K562 (cell line): ENCODE data around the gene GIMAP8. TPM values are rescaled to one million over a fixed set of nuclear protein-coding genes. Genes with fewer than 3 reads are reported as not detected.

Experiments used
- ATAC-seq: fragments of 200-7000 bp; cut with Tn5 transposase; 3 replicates; pipeline ENCODE4 v1.9.1; 2020; ENCODE audit warnings: moderate library complexity
- BruUV-seq: library from RNA; stranded (reverse); fragments of 400-500 nt; replicated peaks from 2 replicates; lab custom pipeline; 2021; lab: Mats Ljungman, UMichigan
- CTCF ChIA-PET: fragments of 300-600 bp; formaldehyde crosslinking; extraction: SDS; loops from one replicate; lab custom pipeline; 2021; ENCODE audit warnings: low intra/inter-chr PET ratio; lab: Yijun Ruan, JAX
- POLR2A ChIA-PET: fragments of 300-600, 350-650 bp; sonication (Branson Sonifier 250); formaldehyde crosslinking; extraction: SDS; loops from one replicate; lab custom pipeline; 2021; ENCODE audit warnings: antibody characterized with exemption, inconsistent platforms; lab: Yijun Ruan, JAX
- DNase-seq, 4 experiments: peaks; one replicate each; pipeline versions ENCODE4 v3.0.0 to v3.0.0-alpha.2; 2011 to 2018; ENCODE audit warnings: low spot score in 3 of 4, mixed read lengths in 3 of 4; ENCODE audit errors: extremely low read depth in 1 of 4
- FAIRE-seq: peaks from 2 replicates; lab custom pipeline; 2011; peaks lifted over from hg19 to GRCh38; lab: Jason Lieb, UNC
- H2AFZ ChIP-seq: 2 replicates; pipeline ENCODE4 v1.6.0; 2011; ENCODE audit warnings: low read depth, low read length, control low read depth, inconsistent platforms
- H3K27ac ChIP-seq: fragments of 200-600 bp; 3 replicates; pipeline ENCODE4 v1.8.0; 2011; ENCODE audit warnings: low read depth, mild to moderate bottlenecking, control low read depth, inconsistent platforms, low read length, moderate library complexity, mixed read lengths; ENCODE audit errors: extremely low read depth
- H3K27me3 ChIP-seq, 2 experiments: fragments of 300-600 bp in 1 of 2; 2 replicates in 1 of 2; 3 replicates in 1 of 2; pipeline versions ENCODE4 v1.6.0 to v1.8.0; 2011; ENCODE audit warnings: inconsistent platforms in 2 of 2, low read length in 2 of 2, mild to moderate bottlenecking in 1 of 2, mixed read lengths in 1 of 2, moderate library complexity in 1 of 2; ENCODE audit not compliant: control insufficient read depth in 2 of 2, insufficient read depth in 2 of 2
- H3K36me3 ChIP-seq: fragments of 300-600 bp; 3 replicates; pipeline ENCODE4 v1.8.0; 2011; ENCODE audit warnings: mild to moderate bottlenecking, low read length, inconsistent platforms; ENCODE audit not compliant: control insufficient read depth, insufficient read depth
- H3K4me1 ChIP-seq, 2 experiments: fragments of 200-600 bp in 1 of 2; replicated peaks in 1 of 2; 2 replicates in 1 of 2; 3 replicates in 1 of 2; pipeline versions ENCODE4 v1.5.1 to v1.8.0; 2011; ENCODE audit warnings: inconsistent platforms in 2 of 2, low read length in 2 of 2, mild to moderate bottlenecking in 1 of 2, mixed read lengths in 1 of 2, moderate library complexity in 1 of 2; ENCODE audit not compliant: control insufficient read depth in 2 of 2, insufficient read depth in 2 of 2
- H3K4me2 ChIP-seq: 2 replicates; pipeline ENCODE4 v1.6.1; 2011; ENCODE audit warnings: low read length, control low read depth, inconsistent platforms, mixed read lengths; ENCODE audit not compliant: insufficient read depth
- H3K4me3 ChIP-seq: fragments of 200-600 bp; sonication (generic), shearing (Covaris generic); 2 replicates; pipeline ENCODE4 v1.5.1; 2016; ENCODE audit warnings: control low read depth, inconsistent platforms
- H3K79me2 ChIP-seq: fragments of 200-600 bp; 3 replicates; pipeline ENCODE4 v1.8.0; 2011; ENCODE audit warnings: low read length, inconsistent platforms; ENCODE audit not compliant: control insufficient read depth, insufficient read depth
- H3K9ac ChIP-seq, 2 experiments: 2 replicates each; pipeline versions ENCODE4 v1.6.0 to v1.6.1; 2011; ENCODE audit warnings: low read depth in 2 of 2, low read length in 2 of 2, control low read depth in 1 of 2, inconsistent platforms in 1 of 2, mild to moderate bottlenecking in 1 of 2, mixed read lengths in 1 of 2; ENCODE audit not compliant: insufficient read depth in 1 of 2
- H3K9me1 ChIP-seq: one replicate; pipeline ENCODE4 v1.6.0; 2011; ENCODE audit warnings: inconsistent platforms, mild to moderate bottlenecking, low read length, moderate library complexity; ENCODE audit not compliant: control insufficient read depth, insufficient read depth
- H3K9me3 ChIP-seq: replicated peaks from 2 replicates; pipeline ENCODE4 v1.5.1; 2011; ENCODE audit warnings: low read depth, low read length, inconsistent platforms; ENCODE audit not compliant: control insufficient read depth, insufficient read depth
- H4K20me1 ChIP-seq: replicated peaks from 2 replicates; pipeline ENCODE4 v1.6.1; 2011; ENCODE audit warnings: low read length, inconsistent platforms, mixed read lengths; ENCODE audit not compliant: control insufficient read depth, insufficient read depth
- ARNT ChIP-seq, 2 experiments: fragments of 450-650 bp; IDR thresholded peaks; 2 replicates each; pipeline ENCODE4 v1.6.1; 2016; ENCODE audit warnings: mild to moderate bottlenecking in 1 of 2
- CBX5 ChIP-seq: IDR thresholded peaks from 2 replicates; pipeline ENCODE4 v1.6.1; 2014; ENCODE audit warnings: low read depth, borderline replicate concordance
- FOXA1 ChIP-seq: fragments of 450-650 bp; IDR thresholded peaks from 2 replicates; pipeline ENCODE4 v1.6.1; 2016; ENCODE audit warnings: mild to moderate bottlenecking, borderline replicate concordance
- MAFG ChIP-seq: fragments of 450-650 bp; conservative IDR thresholded peaks from 2 replicates; pipeline ENCODE4 v1.6.1; 2016; ENCODE audit warnings: missing genetic modification characterization, missing compliant biosample characterization
- NFE2 ChIP-seq: IDR thresholded peaks from 2 replicates; pipeline ENCODE4 v1.6.1; 2014; ENCODE audit warnings: antibody characterized with exemption, low read depth
- NFE2L1 ChIP-seq: fragments of 450-650 bp; IDR thresholded peaks from 2 replicates; pipeline ENCODE4 v1.6.1; 2016; ENCODE audit warnings: missing genetic modification characterization, low read depth, mild to moderate bottlenecking, missing compliant biosample characterization, moderate library complexity, borderline replicate concordance
- NONO ChIP-seq, 2 experiments: fragments of 200-400 bp in 1 of 2; fragments of 450-650 bp in 1 of 2; formaldehyde crosslinking in 1 of 2; IDR thresholded peaks; 2 replicates each; pipeline ENCODE4 v1.6.1; 2017; ENCODE audit warnings: low read depth in 2 of 2, mild to moderate bottlenecking in 2 of 2, moderate library complexity in 2 of 2, low read length in 1 of 2
- NR3C1 ChIP-seq: sonication (generic); formaldehyde crosslinking; IDR thresholded peaks from 2 replicates; pipeline ENCODE4 v1.8.1; 2022; ENCODE audit warnings: missing genetic modification reagents
- RFX1 ChIP-seq: fragments of 450-650 bp; IDR thresholded peaks from 2 replicates; pipeline ENCODE4 v1.6.1; 2016; ENCODE audit warnings: mild to moderate bottlenecking, moderate library complexity
- STAG1 ChIP-seq: sonication (generic); formaldehyde crosslinking; IDR thresholded peaks from 2 replicates; pipeline ENCODE4 v1.5.0; 2020; ENCODE audit warnings: missing genetic modification reagents, borderline replicate concordance
- TRIM28 ChIP-seq: fragments of 450-650 bp; IDR thresholded peaks from 2 replicates; pipeline ENCODE4 v1.6.1; 2017
- WGBS: fragments of 100-300 bp; shearing (Covaris generic); methylation state at CpG from one replicate; pipeline ENCODE4 v1.1.6; 2016; ENCODE audit warnings: low coverage, mixed read lengths; ENCODE audit not compliant: insufficient coverage; ENCODE audit errors: missing lambda C conversion rate; 5-methylcytosine and 5-hydroxymethylcytosine counted together
- in situ Hi-C: fragments of 300-500 bp; cut with MboI; formaldehyde crosslinking; loops from 4 replicates; pipeline ENCODE4 v1.15.0; 2018; ENCODE audit warnings: inconsistent platforms, mixed read lengths
- intact Hi-C: fragments of 100-400 bp; cut with micrococcal nuclease; formaldehyde crosslinking; loops from 2 replicates; pipeline ENCODE4 v1.14.2; 2022
- polyA plus RNA-seq, 8 experiments: library from polyadenylated mRNA; depleted of rRNA in 4 of 8; stranded (reverse) in 5 of 8; unstranded in 3 of 8; fragments of >200 nt; fragmentation: Nextera tagmentation in 2 of 8; fragmentation: Illumina TruSeq in 1 of 8; extraction: Ambion mirVana in 2 of 8; extraction: Trizol in 1 of 8; gene quantifications; 2 replicates each; pipeline versions ENCODE4 v1.2.1 to v1.2.3, GENCODE V29; 2011 to 2014; ENCODE audit warnings: inconsistent platforms in 1 of 8, missing spikeins in 1 of 8
- total RNA-seq, 7 experiments: library from RNA; depleted of rRNA in 6 of 7; stranded (reverse); fragments of >200 nt in 6 of 7; fragmentation: Illumina TruSeq in 2 of 7; extraction: Trizol in 2 of 7; gene quantifications; 2 replicates each; pipeline versions ENCODE4 v1.2.1 to v1.2.3, GENCODE V29; 2011 to 2021; ENCODE audit warnings: low replicate concordance in 1 of 7
- TF ChIP-seq, protein P1 (sequence below): fragments of 250-450 bp; sonication (Bioruptor Pico); IDR thresholded peaks from 2 replicates; pipeline ENCODE4 v1.5.0; 2021; ENCODE audit warnings: mild to moderate bottlenecking, borderline replicate concordance
- TF ChIP-seq, protein P2 (sequence below): sonication (generic); formaldehyde crosslinking; IDR thresholded peaks from 2 replicates; pipeline ENCODE4 v1.8.0; 2022; ENCODE audit warnings: missing genetic modification reagents, mild to moderate bottlenecking, moderate library complexity, borderline replicate concordance
- TF ChIP-seq, protein P3 (sequence below): fragments of 450-650 bp; formaldehyde crosslinking; IDR thresholded peaks from 2 replicates; pipeline ENCODE4 v1.4.0; 2022; ENCODE audit warnings: missing genetic modification characterization

Gene GIMAP8
- total and polyA plus RNA-seq, 9 of the 15 experiments (the other 6 are each of a cell fraction or from before 2014, with no cell fraction given) = not detected

DNA sequence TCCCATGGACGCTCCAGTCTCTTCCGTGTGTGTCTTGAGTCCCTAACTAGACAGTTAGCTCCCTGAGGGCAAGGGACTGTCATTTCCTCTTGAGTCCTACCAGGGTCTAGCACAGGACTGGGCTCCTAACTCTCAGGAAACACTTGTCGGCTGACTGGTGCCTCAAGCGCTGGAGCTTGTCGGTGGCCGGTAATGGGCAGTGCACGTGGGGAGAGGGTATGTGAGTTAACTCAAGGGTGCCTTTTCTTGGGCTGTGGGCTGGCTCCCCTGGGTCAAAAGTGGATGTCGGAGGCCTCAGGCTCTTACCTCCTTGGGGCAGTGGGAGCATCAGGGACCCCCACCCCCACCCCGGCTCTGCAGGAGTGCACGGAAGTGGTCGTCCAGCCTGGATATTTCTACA, 38.4 kb upstream of the GIMAP8 start (continued):
- TF ChIP-seq, protein P1, sequence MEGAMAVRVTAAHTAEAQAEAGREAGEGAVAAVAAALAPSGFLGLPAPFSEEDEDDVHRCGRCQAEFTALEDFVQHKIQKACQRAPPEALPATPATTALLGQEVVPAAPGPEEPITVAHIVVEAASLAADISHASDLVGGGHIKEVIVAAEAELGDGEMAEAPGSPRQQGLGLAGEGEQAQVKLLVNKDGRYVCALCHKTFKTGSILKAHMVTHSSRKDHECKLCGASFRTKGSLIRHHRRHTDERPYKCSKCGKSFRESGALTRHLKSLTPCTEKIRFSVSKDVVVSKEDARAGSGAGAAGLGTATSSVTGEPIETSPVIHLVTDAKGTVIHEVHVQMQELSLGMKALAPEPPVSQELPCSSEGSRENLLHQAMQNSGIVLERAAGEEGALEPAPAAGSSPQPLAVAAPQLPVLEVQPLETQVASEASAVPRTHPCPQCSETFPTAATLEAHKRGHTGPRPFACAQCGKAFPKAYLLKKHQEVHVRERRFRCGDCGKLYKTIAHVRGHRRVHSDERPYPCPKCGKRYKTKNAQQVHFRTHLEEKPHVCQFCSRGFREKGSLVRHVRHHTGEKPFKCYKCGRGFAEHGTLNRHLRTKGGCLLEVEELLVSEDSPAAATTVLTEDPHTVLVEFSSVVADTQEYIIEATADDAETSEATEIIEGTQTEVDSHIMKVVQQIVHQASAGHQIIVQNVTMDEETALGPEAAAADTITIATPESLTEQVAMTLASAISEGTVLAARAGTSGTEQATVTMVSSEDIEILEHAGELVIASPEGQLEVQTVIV (CRISPR knock-in tag) = no peak
- TF ChIP-seq NR3C1 (CRISPR knock-in tag) = no peak
- TF ChIP-seq ARNT (IDR thresholded peaks at IDR 0.05) = no peak
- no peak for TF ChIP-seq TRIM28
- no peak for TF ChIP-seq NFE2
- no peak for TF ChIP-seq NONO (IDR thresholded peaks at IDR 0.05; ENCODE audit: low read depth in 2 of 2, low read length in 1 of 2)

DNA sequence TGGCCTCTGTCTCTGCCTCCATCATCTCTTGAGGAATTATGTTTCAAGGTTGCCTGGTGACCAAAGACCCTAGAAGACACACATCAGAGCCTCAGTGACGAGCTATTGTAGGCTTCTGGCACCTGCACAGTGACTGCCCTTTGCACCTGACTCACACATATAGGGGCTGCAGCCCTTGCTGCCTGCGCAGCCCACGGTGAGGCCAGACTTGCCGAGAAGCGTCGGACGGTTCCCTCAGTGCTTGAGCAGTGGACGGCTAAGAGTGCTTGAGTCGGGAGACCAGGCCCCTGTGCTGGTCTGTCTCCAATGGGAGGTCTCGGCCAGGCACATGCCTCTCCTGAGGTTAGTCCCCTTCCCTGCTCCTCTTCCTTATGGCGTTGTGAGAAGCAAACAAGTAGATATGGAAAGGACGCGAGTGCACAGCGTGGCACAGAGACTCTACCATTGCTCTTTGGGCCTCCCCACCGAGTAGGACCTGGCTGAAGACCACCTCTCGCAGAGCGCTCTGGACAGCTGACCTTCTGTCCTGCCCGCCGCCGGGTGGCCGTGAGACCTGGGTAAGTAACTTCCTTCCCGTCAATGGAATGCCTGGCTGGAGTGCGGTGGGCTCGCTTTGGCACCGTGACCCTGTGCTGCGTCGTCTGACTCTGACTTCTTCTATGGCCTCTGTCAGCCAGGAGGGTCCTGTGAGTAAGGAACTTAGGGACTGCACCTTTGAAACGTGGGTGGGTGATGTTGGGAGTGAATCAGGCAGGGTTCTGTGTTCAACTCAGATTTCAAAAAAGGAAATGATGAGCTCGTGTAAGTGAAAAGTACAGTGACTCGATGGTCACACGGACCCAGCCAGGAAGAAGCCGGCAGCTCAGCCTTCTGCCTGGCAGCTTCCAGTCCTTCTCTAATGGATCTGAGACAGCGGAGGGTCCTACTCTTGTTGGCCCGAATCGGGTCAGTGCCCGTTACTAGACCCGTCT, 37.6 kb upstream of the GIMAP8 start:
- Histone ChIP-seq H3K4me3 (no peak overlapping the region), H3K36me3 (peaks cover 10% of the 10 kb centered on the region; the same call in 1 of the 3 replicates), H3K4me1 (peaks cover 0 to 19% of the 10 kb centered on the region in 2 experiments; a peak in 2 of 5 replicates), H3K79me2 (no peaks in the 10 kb centered on the region), H3K9me1 (no peaks in the 10 kb centered on the region), H3K4me2 (no peak overlapping the region), H4K20me1 (no peaks in the 10 kb centered on the region), H3K27me3 (no peaks in the 10 kb centered on the region), H3K9ac (peak overlapping the region in 1 of 2 experiments; percentile 26; a peak in 1 of 4 replicates), H3K27ac (no peak overlapping the region), H3K9me3 (no peaks in the 10 kb centered on the region), H2AFZ (no peak overlapping the region)
- in situ Hi-C loops (no loop called here), intact Hi-C loops (no loop called here)
- ChIA-PET POLR2A (interaction anchor here (0.6 to 1.2 kb wide), 3 partner anchors 8 to 33 kb away, joined by 4 read pairs; a partner anchor contains a TSS), CTCF (no interaction called here)
- FAIRE-seq (no peak), ATAC-seq (no peak), DNase-seq (peak in 1 of 4 experiments; percentile 8)
- TF ChIP-seq MAFG (tag) (no peak), CBX5 (no peak), RFX1 (no peak), STAG1 (CRISPR knock-in tag) (no peak; the same call in 1 of the 2 replicates), FOXA1 (no peak), NFE2L1 (tag) (no peak)
- TF ChIP-seq, protein P2, sequence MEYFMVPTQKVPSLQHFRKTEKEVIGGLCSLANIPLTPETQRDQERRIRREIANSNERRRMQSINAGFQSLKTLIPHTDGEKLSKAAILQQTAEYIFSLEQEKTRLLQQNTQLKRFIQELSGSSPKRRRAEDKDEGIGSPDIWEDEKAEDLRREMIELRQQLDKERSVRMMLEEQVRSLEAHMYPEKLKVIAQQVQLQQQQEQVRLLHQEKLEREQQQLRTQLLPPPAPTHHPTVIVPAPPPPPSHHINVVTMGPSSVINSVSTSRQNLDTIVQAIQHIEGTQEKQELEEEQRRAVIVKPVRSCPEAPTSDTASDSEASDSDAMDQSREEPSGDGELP (CRISPR knock-in tag) = 0 out of 2 replicates have a peak, but pooled peaks have one; percentile 26
- TF ChIP-seq, protein P3, sequence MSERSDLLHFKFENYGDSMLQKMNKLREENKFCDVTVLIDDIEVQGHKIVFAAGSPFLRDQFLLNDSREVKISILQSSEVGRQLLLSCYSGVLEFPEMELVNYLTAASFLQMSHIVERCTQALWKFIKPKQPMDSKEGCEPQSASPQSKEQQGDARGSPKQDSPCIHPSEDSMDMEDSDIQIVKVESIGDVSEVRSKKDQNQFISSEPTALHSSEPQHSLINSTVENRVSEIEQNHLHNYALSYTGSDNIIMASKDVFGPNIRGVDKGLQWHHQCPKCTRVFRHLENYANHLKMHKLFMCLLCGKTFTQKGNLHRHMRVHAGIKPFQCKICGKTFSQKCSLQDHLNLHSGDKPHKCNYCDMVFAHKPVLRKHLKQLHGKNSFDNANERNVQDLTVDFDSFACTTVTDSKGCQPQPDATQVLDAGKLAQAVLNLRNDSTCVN (CRISPR knock-in tag) = no peak
- 63% methylated on average over 37 of the region's 37 CpGs for WGBS
- BruUV-seq = no TSS peak
